DOHH2 (cell line): ENCODE measurements around the gene PLXNB1.
"Not testable (repeated sequence)": the region's sequence is repeated elsewhere in the genome, so short reads cannot be mapped to it uniquely, and the experiment has no call there.

ENCODE experiments used
- H3F3A ChIP-seq: fragments of 200-600 bp; sonication (generic), shearing (Covaris generic); 2 replicates; pipeline ENCODE4 v1.6.0; 2016; ENCODE audit warnings: antibody characterized with exemption, mild to moderate bottlenecking; ENCODE audit not compliant: control insufficient read depth, insufficient read depth
- H3K27ac ChIP-seq: fragments of 200-600 bp; sonication (generic); 2 replicates; pipeline ENCODE4 v1.5.1; 2014; ENCODE audit warnings: low read depth, mild to moderate bottlenecking, low read length, moderate library complexity
- H3K27me3 ChIP-seq: fragments of 200-600 bp; sonication (generic); 2 replicates; pipeline ENCODE4 v1.6.1; 2014; ENCODE audit warnings: mild to moderate bottlenecking, low read length, mixed read lengths; ENCODE audit not compliant: control insufficient read depth
- H3K36me3 ChIP-seq: fragments of 200-600 bp; sonication (generic); 2 replicates; pipeline ENCODE4 v1.6.1; 2014; ENCODE audit warnings: mild to moderate bottlenecking, low read length, moderate library complexity, mixed read lengths; ENCODE audit not compliant: control insufficient read depth
- H3K4me1 ChIP-seq: fragments of 200-600 bp; sonication (generic); 2 replicates; pipeline ENCODE4 v1.6.1; 2014; ENCODE audit warnings: mild to moderate bottlenecking, low read length, mixed read lengths; ENCODE audit not compliant: control insufficient read depth
- H3K4me2 ChIP-seq: fragments of 200-600 bp; sonication (generic); 2 replicates; pipeline ENCODE4 v1.6.0; 2014; ENCODE audit warnings: mild to moderate bottlenecking, low read length, moderate library complexity
- H3K4me3 ChIP-seq: fragments of 200-600 bp; sonication (generic); 2 replicates; pipeline ENCODE4 v1.5.1; 2014; ENCODE audit warnings: mild to moderate bottlenecking, low read length, mixed read lengths
- H3K79me2 ChIP-seq: fragments of 200-600 bp; sonication (generic); 2 replicates; pipeline ENCODE4 v1.6.1; 2014; ENCODE audit warnings: mild to moderate bottlenecking, low read length, mixed read lengths; ENCODE audit not compliant: control insufficient read depth
- H3K9me2 ChIP-seq: fragments of 200-600 bp; sonication (generic); replicated peaks from 2 replicates; pipeline ENCODE4 v1.6.1; 2014; ENCODE audit warnings: mild to moderate bottlenecking, low read length, mixed read lengths; ENCODE audit not compliant: control insufficient read depth
- H3K9me3 ChIP-seq: fragments of 200-600 bp; sonication (generic); 2 replicates; pipeline ENCODE4 v1.6.1; 2014; ENCODE audit warnings: antibody characterized with exemption, low read length, mixed read lengths; ENCODE audit not compliant: control insufficient read depth, insufficient read depth
- H4K20me1 ChIP-seq: fragments of 200-600 bp; sonication (generic); 2 replicates; pipeline ENCODE4 v1.6.0; 2014; ENCODE audit warnings: low read depth, mild to moderate bottlenecking, antibody characterized with exemption, low read length, moderate library complexity; ENCODE audit not compliant: control insufficient read depth, insufficient read depth
- CTCF ChIP-seq: fragments of 200-600 bp; sonication (generic); IDR thresholded peaks from one replicate; pipeline ENCODE4 v1.5.1; 2014; ENCODE audit warnings: antibody characterized with exemption, mild to moderate bottlenecking, low read depth, low read length; ENCODE audit not compliant: poor library complexity, severe bottlenecking
- EZH2phosphoT487 ChIP-seq: fragments of 200-600 bp; sonication (generic); IDR thresholded peaks from 2 replicates; pipeline ENCODE4 v1.6.1; 2017; ENCODE audit warnings: borderline replicate concordance, mild to moderate bottlenecking, antibody characterized with exemption, low read length, moderate library complexity, mixed read lengths

PLXNB1 gene

GRCh38 chr3:48474619-48475018, 44.7 kb upstream of the PLXNB1 start:
- Histone ChIP-seq H3K9me3 (no peaks in the 10 kb centered on the region), H3K79me2 (peaks cover 33% of the 10 kb centered on the region), H3K36me3 (peaks cover 18% of the 10 kb centered on the region), H3F3A (0 out of 2 replicates have a peak, but pooled peaks cover 5% of the 10 kb centered on the region), H4K20me1 (no peaks in the 10 kb centered on the region), H3K4me1 (peaks cover 64% of the 10 kb centered on the region), H3K4me3 (no peak overlapping the region), H3K27me3 (no peaks in the 10 kb centered on the region), H3K4me2 (no peak overlapping the region), H3K27ac (no peak overlapping the region), H3K9me2 (no peaks in the 10 kb centered on the region)
- TF ChIP-seq EZH2phosphoT487 (no peak), CTCF (no peak)

GRCh38 chr3:48474031-48474430, 44.1 kb upstream of the PLXNB1 start:
- not testable (repeated sequence) for H4K20me1 ChIP-seq, H3K27ac ChIP-seq, H3K27me3 ChIP-seq, H3K4me3 ChIP-seq, H3K9me2 ChIP-seq, H3K4me2 ChIP-seq, H3F3A ChIP-seq, H3K9me3 ChIP-seq
- Histone ChIP-seq H3K4me1 (peaks cover 64% of the 10 kb centered on the region), H3K36me3 (peaks cover 24% of the 10 kb centered on the region), H3K79me2 (peaks cover 39% of the 10 kb centered on the region)

GRCh38 chr3:48473617-48473952, 43.7 kb upstream of the PLXNB1 start:
- Histone ChIP-seq H3K4me2 (peak overlapping the region; percentile 97), H3K4me1 (peaks cover 64% of the 10 kb centered on the region), H3K4me3 (peak overlapping the region; percentile 88)

More at GRCh38 chr3:48473617-48473952, 43.7 kb upstream of the PLXNB1 start:
- H3K27me3 ChIP-seq, result no peaks in the 10 kb centered on the region
- peak overlapping the region; percentile 90 for H3K27ac ChIP-seq
- H3K9me2 ChIP-seq, result no peaks in the 10 kb centered on the region
- peaks cover 43% of the 10 kb centered on the region for H3K79me2 ChIP-seq
- TF ChIP-seq EZH2phosphoT487 (no peak), CTCF (no peak)
- no peaks in the 10 kb centered on the region for H3K9me3 ChIP-seq
- H3F3A ChIP-seq, result no peaks in the 10 kb centered on the region
- H4K20me1 ChIP-seq, result no peaks in the 10 kb centered on the region
- peaks cover 28% of the 10 kb centered on the region for H3K36me3 ChIP-seq
